HepG2 (cell line): Measurements from ENCODE around the gene PDE9A. TPM values are rescaled to one million over a fixed set of nuclear protein-coding genes. Genes with fewer than 3 reads are reported as not detected.
A peak's percentile ranks its signal among the peaks of the same experiment; 100 is the strongest.

ENCODE experiments used
- BCL6 ChIP-seq: IDR thresholded peaks from 2 replicates; pipeline ENCODE4 v1.6.1; 2016; ENCODE audit warnings: missing genetic modification reagents, missing compliant biosample characterization
- CHCHD3 ChIP-seq: sonication (generic); formaldehyde crosslinking; IDR thresholded peaks from 2 replicates; pipeline ENCODE4 v1.8.0; 2022; ENCODE audit warnings: mild to moderate bottlenecking, missing genetic modification reagents, moderate library complexity
- CHD4 ChIP-seq: fragments of 200-600 bp; sonication (generic); IDR thresholded peaks from 2 replicates; pipeline ENCODE4 v1.7.0; 2017; ENCODE audit warnings: mild to moderate bottlenecking, low read length, borderline replicate concordance
- DPF2 ChIP-seq: sonication (generic); formaldehyde crosslinking; IDR thresholded peaks from 2 replicates; pipeline ENCODE4 v1.4.0; 2020; ENCODE audit warnings: mild to moderate bottlenecking, low read depth, missing genetic modification reagents, borderline replicate concordance
- GATAD2A ChIP-seq: IDR thresholded peaks from 2 replicates; pipeline ENCODE4 v1.6.1; 2016
- NFKB2 ChIP-seq: sonication (generic); formaldehyde crosslinking; IDR thresholded peaks from 2 replicates; pipeline ENCODE4 v1.4.0; 2020; ENCODE audit warnings: missing genetic modification reagents, borderline replicate concordance
- NR2F6 ChIP-seq, 2 experiments: IDR thresholded peaks; 2 replicates each; pipeline ENCODE4 v1.6.1; 2016; ENCODE audit warnings: antibody characterized with exemption in 1 of 2, mild to moderate bottlenecking in 1 of 2
- RAD51 ChIP-seq: fragments of 450-650 bp; IDR thresholded peaks from 2 replicates; pipeline ENCODE4 v1.6.1; 2016; ENCODE audit warnings: borderline replicate concordance
- RXRB ChIP-seq: IDR thresholded peaks from 2 replicates; pipeline ENCODE4 v1.6.1; 2016; ENCODE audit warnings: borderline replicate concordance, missing genetic modification reagents, missing compliant biosample characterization
- SALL1 ChIP-seq: sonication (generic); formaldehyde crosslinking; IDR thresholded peaks from 2 replicates; pipeline ENCODE4 v1.8.0; 2022; ENCODE audit warnings: mild to moderate bottlenecking, missing genetic modification reagents
- SETDB1 ChIP-seq: sonication (generic); formaldehyde crosslinking; IDR thresholded peaks from 2 replicates; pipeline ENCODE4 v1.5.1; 2020; ENCODE audit warnings: missing genetic modification reagents, mild to moderate bottlenecking, borderline replicate concordance
- SOX5 ChIP-seq: IDR thresholded peaks from 2 replicates; pipeline ENCODE4 v1.6.1; 2016; ENCODE audit warnings: borderline replicate concordance
- TBL1XR1 ChIP-seq: fragments of 150-350 bp; IDR thresholded peaks from 2 replicates; pipeline ENCODE4 v1.6.1; 2014; ENCODE audit warnings: borderline replicate concordance, low read length; ENCODE audit not compliant: partially characterized antibody
- TBX3 ChIP-seq: fragments of 450-650 bp; IDR thresholded peaks from 2 replicates; pipeline ENCODE4 v1.6.1; 2017; ENCODE audit warnings: antibody characterized with exemption, mild to moderate bottlenecking, inconsistent platforms, borderline replicate concordance
- TEAD3 ChIP-seq: optimal IDR thresholded peaks from 2 replicates; pipeline ENCODE3; 2016; ENCODE audit warnings: borderline replicate concordance
- ZFP37 ChIP-seq: sonication (generic); formaldehyde crosslinking; IDR thresholded peaks from 2 replicates; pipeline ENCODE4 v1.4.0; 2020; ENCODE audit warnings: missing genetic modification reagents, borderline replicate concordance
- ZSCAN9 ChIP-seq: IDR thresholded peaks from 2 replicates; pipeline ENCODE4 v1.6.1; 2016; ENCODE audit warnings: borderline replicate concordance
- polyA plus RNA-seq, 8 experiments: library from polyadenylated mRNA; depleted of rRNA in 3 of 8; stranded (reverse) in 7 of 8; unstranded in 1 of 8; fragments of >200 nt; fragmentation: Illumina TruSeq in 4 of 8; extraction: Trizol in 4 of 8; gene quantifications; 2 replicates each; pipeline versions ENCODE4 v1.2.1 to v1.2.3, GENCODE V29; 2011 to 2016; ENCODE audit warnings: low read depth in 4 of 8, missing spikeins in 1 of 8, mixed read lengths in 1 of 8; ENCODE audit not compliant: insufficient read depth in 1 of 8
- total RNA-seq, 5 experiments: library from RNA; depleted of rRNA; stranded (reverse); fragments of >200 nt; fragmentation: Illumina TruSeq; extraction: Trizol; gene quantifications; 2 replicates each; pipeline ENCODE4 v1.2.3, GENCODE V29; 2016; ENCODE audit warnings: low read depth in 1 of 5
- TF ChIP-seq, protein P1 (sequence below): sonication (generic); formaldehyde crosslinking; IDR thresholded peaks from 2 replicates; pipeline ENCODE4 v1.4.0; 2020; ENCODE audit warnings: missing genetic modification reagents
- TF ChIP-seq, protein P2 (sequence below): sonication (generic); formaldehyde crosslinking; IDR thresholded peaks from 2 replicates; pipeline ENCODE4 v1.5.1; 2020; ENCODE audit warnings: missing genetic modification reagents, mild to moderate bottlenecking, borderline replicate concordance
- TF ChIP-seq, protein P3 (sequence below): sonication (generic); formaldehyde crosslinking; conservative IDR thresholded peaks from 2 replicates; pipeline ENCODE4 v1.8.0; 2022; ENCODE audit warnings: low read depth, missing genetic modification reagents
- TF ChIP-seq, protein P4 (sequence below): sonication (generic); formaldehyde crosslinking; IDR thresholded peaks from 2 replicates; pipeline ENCODE4 v1.4.0; 2020; ENCODE audit warnings: low read depth, mild to moderate bottlenecking, missing genetic modification reagents
- TF ChIP-seq, protein P5 (sequence below): IDR thresholded peaks from 2 replicates; pipeline ENCODE4 v1.6.1; 2016; ENCODE audit warnings: missing compliant biosample characterization, missing genetic modification reagents, borderline replicate concordance

PDE9A gene
- total and polyA plus RNA-seq, 2 of the 13 experiments (the other 11 are each of a cell fraction or from before 2014, with no cell fraction given) = 4.6 to 19.7 TPM

DNA sequence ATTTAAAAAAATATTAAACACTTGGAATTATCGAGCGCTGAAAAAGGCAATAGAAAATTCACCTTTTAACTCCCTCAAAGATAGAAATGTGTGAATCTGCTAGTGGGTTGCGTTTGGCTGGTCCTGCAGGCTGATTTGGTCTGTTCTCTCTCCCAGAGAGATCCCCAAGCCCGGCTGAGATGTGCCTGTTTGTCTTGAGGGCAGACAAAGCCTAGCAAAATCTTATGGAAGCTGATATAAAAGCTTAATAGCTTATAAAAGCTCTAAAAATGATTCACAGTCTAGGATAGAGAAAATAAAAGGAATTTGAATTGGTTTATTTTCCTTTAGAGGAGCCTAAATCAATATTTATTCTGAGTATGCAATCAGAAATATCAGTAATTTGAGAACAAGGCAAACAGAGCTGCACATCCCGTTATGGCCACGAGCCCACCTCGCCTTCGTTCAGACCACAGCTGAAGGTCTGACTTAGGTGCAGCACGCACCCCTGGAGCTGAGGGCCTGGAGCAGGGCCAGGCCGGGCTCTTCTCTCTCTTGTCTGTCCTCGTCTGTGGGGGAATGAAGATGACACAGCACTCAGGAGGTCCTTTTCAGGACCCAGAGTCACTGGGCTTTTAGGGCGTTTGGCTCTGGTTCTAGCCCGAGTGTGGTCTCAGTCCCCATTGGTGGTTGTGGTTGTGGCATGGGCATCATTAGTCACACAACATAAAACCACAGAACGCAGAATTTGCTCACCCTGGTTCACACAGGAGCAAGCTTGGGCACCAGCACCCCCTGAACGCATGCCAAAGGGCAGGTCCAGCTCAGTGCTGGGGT, 18.6 kb downstream of the PDE9A start (continued):
- TF ChIP-seq BCL6 (CRISPR knock-in tag) (peak; percentile 47; the same call in 1 of the 2 replicates), SETDB1 (CRISPR knock-in tag) (no peak), ZSCAN9 (no peak), ZFP37 (CRISPR knock-in tag) (no peak), CHCHD3 (CRISPR knock-in tag) (no peak), TBX3 (peak; percentile 74; the same call in 1 of the 2 replicates), RAD51 (no peak), SOX5 (CRISPR knock-in tag) (peak; percentile 40; the same call in 1 of the 2 replicates), NFKB2 (CRISPR knock-in tag) (peak; percentile 28; the same call in 1 of the 2 replicates), RXRB (CRISPR knock-in tag) (no peak), DPF2 (CRISPR knock-in tag) (no peak), NR2F6 (IDR thresholded peaks at IDR 0.05) (0 out of 2 replicates have a peak, but pooled peaks have one; percentile 18), NR2F6 (CRISPR knock-in tag; IDR thresholded peaks at IDR 0.05) (no peak), TBL1XR1 (peak; percentile 14), GATAD2A (CRISPR knock-in tag) (peak; percentile 53), SALL1 (CRISPR knock-in tag) (peak; percentile 80), CHD4 (no peak), TEAD3 (peak; percentile 36)
- TF ChIP-seq, protein P1, sequence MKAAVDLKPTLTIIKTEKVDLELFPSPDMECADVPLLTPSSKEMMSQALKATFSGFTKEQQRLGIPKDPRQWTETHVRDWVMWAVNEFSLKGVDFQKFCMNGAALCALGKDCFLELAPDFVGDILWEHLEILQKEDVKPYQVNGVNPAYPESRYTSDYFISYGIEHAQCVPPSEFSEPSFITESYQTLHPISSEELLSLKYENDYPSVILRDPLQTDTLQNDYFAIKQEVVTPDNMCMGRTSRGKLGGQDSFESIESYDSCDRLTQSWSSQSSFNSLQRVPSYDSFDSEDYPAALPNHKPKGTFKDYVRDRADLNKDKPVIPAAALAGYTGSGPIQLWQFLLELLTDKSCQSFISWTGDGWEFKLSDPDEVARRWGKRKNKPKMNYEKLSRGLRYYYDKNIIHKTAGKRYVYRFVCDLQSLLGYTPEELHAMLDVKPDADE = no peak
- TF ChIP-seq, protein P2, sequence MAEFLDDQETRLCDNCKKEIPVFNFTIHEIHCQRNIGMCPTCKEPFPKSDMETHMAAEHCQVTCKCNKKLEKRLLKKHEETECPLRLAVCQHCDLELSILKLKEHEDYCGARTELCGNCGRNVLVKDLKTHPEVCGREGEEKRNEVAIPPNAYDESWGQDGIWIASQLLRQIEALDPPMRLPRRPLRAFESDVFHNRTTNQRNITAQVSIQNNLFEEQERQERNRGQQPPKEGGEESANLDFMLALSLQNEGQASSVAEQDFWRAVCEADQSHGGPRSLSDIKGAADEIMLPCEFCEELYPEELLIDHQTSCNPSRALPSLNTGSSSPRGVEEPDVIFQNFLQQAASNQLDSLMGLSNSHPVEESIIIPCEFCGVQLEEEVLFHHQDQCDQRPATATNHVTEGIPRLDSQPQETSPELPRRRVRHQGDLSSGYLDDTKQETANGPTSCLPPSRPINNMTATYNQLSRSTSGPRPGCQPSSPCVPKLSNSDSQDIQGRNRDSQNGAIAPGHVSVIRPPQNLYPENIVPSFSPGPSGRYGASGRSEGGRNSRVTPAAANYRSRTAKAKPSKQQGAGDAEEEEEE = no peak
- TF ChIP-seq, protein P3, sequence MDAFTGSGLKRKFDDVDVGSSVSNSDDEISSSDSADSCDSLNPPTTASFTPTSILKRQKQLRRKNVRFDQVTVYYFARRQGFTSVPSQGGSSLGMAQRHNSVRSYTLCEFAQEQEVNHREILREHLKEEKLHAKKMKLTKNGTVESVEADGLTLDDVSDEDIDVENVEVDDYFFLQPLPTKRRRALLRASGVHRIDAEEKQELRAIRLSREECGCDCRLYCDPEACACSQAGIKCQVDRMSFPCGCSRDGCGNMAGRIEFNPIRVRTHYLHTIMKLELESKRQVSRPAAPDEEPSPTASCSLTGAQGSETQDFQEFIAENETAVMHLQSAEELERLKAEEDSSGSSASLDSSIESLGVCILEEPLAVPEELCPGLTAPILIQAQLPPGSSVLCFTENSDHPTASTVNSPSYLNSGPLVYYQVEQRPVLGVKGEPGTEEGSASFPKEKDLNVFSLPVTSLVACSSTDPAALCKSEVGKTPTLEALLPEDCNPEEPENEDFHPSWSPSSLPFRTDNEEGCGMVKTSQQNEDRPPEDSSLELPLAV (CRISPR knock-in tag) = no peak
- TF ChIP-seq, protein P4, sequence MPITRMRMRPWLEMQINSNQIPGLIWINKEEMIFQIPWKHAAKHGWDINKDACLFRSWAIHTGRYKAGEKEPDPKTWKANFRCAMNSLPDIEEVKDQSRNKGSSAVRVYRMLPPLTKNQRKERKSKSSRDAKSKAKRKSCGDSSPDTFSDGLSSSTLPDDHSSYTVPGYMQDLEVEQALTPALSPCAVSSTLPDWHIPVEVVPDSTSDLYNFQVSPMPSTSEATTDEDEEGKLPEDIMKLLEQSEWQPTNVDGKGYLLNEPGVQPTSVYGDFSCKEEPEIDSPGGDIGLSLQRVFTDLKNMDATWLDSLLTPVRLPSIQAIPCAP (CRISPR knock-in tag) = no peak
- TF ChIP-seq, protein P5, sequence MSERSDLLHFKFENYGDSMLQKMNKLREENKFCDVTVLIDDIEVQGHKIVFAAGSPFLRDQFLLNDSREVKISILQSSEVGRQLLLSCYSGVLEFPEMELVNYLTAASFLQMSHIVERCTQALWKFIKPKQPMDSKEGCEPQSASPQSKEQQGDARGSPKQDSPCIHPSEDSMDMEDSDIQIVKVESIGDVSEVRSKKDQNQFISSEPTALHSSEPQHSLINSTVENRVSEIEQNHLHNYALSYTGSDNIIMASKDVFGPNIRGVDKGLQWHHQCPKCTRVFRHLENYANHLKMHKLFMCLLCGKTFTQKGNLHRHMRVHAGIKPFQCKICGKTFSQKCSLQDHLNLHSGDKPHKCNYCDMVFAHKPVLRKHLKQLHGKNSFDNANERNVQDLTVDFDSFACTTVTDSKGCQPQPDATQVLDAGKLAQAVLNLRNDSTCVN (CRISPR knock-in tag) = no peak
